Kidney epithelial cell (primary cell): ENCODE measurements around the gene ADGRE2. TPM values are rescaled to one million over a fixed set of nuclear protein-coding genes. Genes with fewer than 3 reads are reported as not detected.
"Not testable (repeated sequence)": the region's sequence is repeated elsewhere in the genome, so short reads cannot be mapped to it uniquely, and the experiment has no call there.

ENCODE experiments used
- DNase-seq: peaks from one replicate; pipeline ENCODE4 v3.0.0-alpha.2; 2010; ENCODE audit warnings: low read depth
- H3K27me3 ChIP-seq: 2 replicates; pipeline ENCODE4 v1.6.0; 2011; ENCODE audit warnings: low read length; ENCODE audit not compliant: control insufficient read depth, insufficient read depth
- H3K36me3 ChIP-seq: 2 replicates; pipeline ENCODE4 v1.5.1; 2011; ENCODE audit warnings: low read length; ENCODE audit not compliant: control insufficient read depth, insufficient read depth
- H3K4me3 ChIP-seq: 2 replicates; pipeline ENCODE4 v1.5.1; 2011; ENCODE audit warnings: low read depth, mild to moderate bottlenecking, control low read depth, low read length
- total RNA-seq: library from RNA; depleted of rRNA; stranded (reverse); fragments of >200 nt; gene quantifications from 2 replicates; pipeline ENCODE4 v1.2.3, GENCODE V29; 2015
- TF ChIP-seq, protein P1 (sequence below): IDR thresholded peaks from 2 replicates; pipeline ENCODE4 v1.5.1; 2011; ENCODE audit warnings: mild to moderate bottlenecking, moderate library complexity, low read length, control low read depth, inconsistent platforms; ENCODE audit not compliant: insufficient read depth, poor library complexity, severe bottlenecking

The ADGRE2 gene
- total RNA-seq, 1 donor from 2014 or later: 0.21 TPM

DNA sequence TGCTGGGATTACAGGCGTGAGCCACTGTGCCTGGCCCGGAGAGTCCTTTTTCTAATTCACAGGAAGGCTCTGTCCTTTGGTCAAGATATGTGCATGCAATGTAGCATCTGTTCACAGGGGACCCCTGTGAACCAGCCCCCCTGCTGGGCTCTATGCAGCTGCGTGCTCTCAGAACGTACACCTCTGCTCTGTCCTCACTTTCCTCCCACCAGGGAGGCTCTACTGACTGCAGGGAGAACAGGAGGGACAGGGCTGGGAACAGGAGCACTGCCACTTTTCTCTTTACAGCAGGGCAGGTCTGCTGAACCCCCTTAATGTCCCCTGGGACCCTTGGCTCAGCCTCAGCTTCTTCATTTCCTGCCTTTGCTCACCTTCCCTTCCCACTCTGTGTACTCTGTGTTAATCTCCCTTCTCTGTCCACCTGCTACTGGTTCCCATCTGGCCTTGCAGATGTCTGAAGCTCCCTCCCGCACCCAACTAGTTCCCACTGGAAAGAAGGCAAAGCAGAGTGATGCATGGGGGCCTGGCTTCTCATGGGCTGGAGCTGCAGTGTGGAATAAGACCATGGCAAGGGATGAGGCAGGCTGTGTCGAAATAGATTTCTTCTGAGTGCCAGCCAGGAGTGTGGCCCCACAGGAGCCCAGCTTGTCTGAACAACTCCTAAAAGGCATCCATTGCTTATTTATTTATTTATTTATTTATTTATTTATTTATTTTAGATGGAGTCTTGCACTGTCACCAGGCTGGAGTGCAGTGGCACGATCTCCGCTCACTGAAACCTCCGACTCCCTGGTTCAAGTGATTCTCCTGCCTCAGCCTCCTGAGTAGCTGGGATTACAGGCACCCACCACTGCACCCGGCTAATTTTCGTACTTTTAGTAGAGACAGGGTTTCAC is 7.2 kb downstream of the ADGRE2 start:
- no peak for DNase-seq
- peaks cover 5% of the 10 kb centered on the region for H3K27me3 ChIP-seq
- no peak overlapping the region for H3K4me3 ChIP-seq
- H3K36me3 ChIP-seq: no peaks in the 10 kb centered on the region
- TF ChIP-seq, protein P1, sequence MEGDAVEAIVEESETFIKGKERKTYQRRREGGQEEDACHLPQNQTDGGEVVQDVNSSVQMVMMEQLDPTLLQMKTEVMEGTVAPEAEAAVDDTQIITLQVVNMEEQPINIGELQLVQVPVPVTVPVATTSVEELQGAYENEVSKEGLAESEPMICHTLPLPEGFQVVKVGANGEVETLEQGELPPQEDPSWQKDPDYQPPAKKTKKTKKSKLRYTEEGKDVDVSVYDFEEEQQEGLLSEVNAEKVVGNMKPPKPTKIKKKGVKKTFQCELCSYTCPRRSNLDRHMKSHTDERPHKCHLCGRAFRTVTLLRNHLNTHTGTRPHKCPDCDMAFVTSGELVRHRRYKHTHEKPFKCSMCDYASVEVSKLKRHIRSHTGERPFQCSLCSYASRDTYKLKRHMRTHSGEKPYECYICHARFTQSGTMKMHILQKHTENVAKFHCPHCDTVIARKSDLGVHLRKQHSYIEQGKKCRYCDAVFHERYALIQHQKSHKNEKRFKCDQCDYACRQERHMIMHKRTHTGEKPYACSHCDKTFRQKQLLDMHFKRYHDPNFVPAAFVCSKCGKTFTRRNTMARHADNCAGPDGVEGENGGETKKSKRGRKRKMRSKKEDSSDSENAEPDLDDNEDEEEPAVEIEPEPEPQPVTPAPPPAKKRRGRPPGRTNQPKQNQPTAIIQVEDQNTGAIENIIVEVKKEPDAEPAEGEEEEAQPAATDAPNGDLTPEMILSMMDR: no peak

GRCh38 chr19:14770136-14770535 is 8.2 kb downstream of the ADGRE2 start:
- no peak for DNase-seq
- TF ChIP-seq, protein P1: no peak
- Histone ChIP-seq H3K4me3 (no peak overlapping the region), H3K36me3 (no peaks in the 10 kb centered on the region), H3K27me3 (no peaks in the 10 kb centered on the region)

GRCh38 chr19:14769201-14769600 is 9.2 kb downstream of the ADGRE2 start:
- DNase-seq: no peak
- Histone ChIP-seq H3K27me3 (no peaks in the 10 kb centered on the region), H3K4me3 (no peak overlapping the region), H3K36me3 (no peaks in the 10 kb centered on the region)
- TF ChIP-seq, protein P1: no peak

- H3K27me3 ChIP-seq: no peaks in the 10 kb centered on the region
- TF ChIP-seq, protein P1: no peak
- no peak overlapping the region for H3K4me3 ChIP-seq
- no peak for DNase-seq
- no peaks in the 10 kb centered on the region for H3K36me3 ChIP-seq
Observed at GRCh38 chr19:14768001-14768400, 10.4 kb downstream of the ADGRE2 start.

- no peaks in the 10 kb centered on the region for H3K36me3 ChIP-seq
- H3K27me3 ChIP-seq: no peaks in the 10 kb centered on the region
- no peak for DNase-seq
- TF ChIP-seq, protein P1: no peak
- no peak overlapping the region for H3K4me3 ChIP-seq
Observed at GRCh38 chr19:14767466-14767971, 10.8 kb downstream of the ADGRE2 start.

- not testable (repeated sequence) for H3K4me3 ChIP-seq, DNase-seq, H3K36me3 ChIP-seq, H3K27me3 ChIP-seq
Observed at GRCh38 chr19:14765841-14766240, 12.5 kb downstream of the ADGRE2 start.

- not testable (repeated sequence) for H3K27me3 ChIP-seq, DNase-seq, H3K4me3 ChIP-seq, H3K36me3 ChIP-seq
Observed at GRCh38 chr19:14765403-14765802, 13.0 kb downstream of the ADGRE2 start.
